Esophagus squamous epithelium (tissue), 5 donors: ENCODE results near the gene BMP8A. TPM values are rescaled to one million over a fixed set of nuclear protein-coding genes. Genes with fewer than 3 reads are reported as not detected.
"Not testable (repeated sequence)": the region's sequence is repeated elsewhere in the genome, so short reads cannot be mapped to it uniquely, and the experiment has no call there.

ENCODE experiments used
- DNase-seq: peaks from one replicate; lab custom pipeline; 2025; lab: John Stamatoyannopoulos, UW
- H3K27ac ChIP-seq, 4 donors: fragments of 200-600 bp; sonication (generic); one replicate each; pipeline ENCODE4 v1.5.1; 2016 to 2019; ENCODE audit warnings: mild to moderate bottlenecking in 1 of 4
- H3K27me3 ChIP-seq, 4 donors: fragments of 200-600 bp; sonication (generic); 1 replicate in 3 of 4; 2 replicates in 1 of 4; pipeline versions ENCODE4 v1.5.1 to v1.6.0; 2017 to 2021; ENCODE audit warnings: antibody characterized with exemption in 1 of 4
- H3K36me3 ChIP-seq, 3 donors: fragments of 200-600 bp; sonication (generic); one replicate each; pipeline ENCODE4 v1.5.1; 2016 to 2019
- H3K4me1 ChIP-seq, 3 donors: fragments of 200-600 bp; sonication (generic); one replicate each; pipeline ENCODE4 v1.5.1; 2017 to 2019
- H3K4me3 ChIP-seq, 4 donors: fragments of 200-600 bp; sonication (generic); 1 replicate in 3 of 4; 2 replicates in 1 of 4; pipeline ENCODE4 v1.5.1; 2016 to 2019; ENCODE audit warnings: mild to moderate bottlenecking in 2 of 4, moderate library complexity in 1 of 4
- H3K9me3 ChIP-seq, 3 donors: fragments of 200-600 bp; sonication (generic); one replicate each; pipeline ENCODE4 v1.5.1; 2016 to 2019
- POLR2A ChIP-seq, 4 donors: fragments of 450-650 bp; IDR thresholded peaks; one replicate each; pipeline ENCODE4 v1.6.1; 2017; ENCODE audit warnings: antibody characterized with exemption in 4 of 4, mild to moderate bottlenecking in 4 of 4, moderate library complexity in 3 of 4
- WGBS, 2 donors: methylation state at CpG; one replicate each; pipeline ENCODE4 v1.1.5; 2018; 5-methylcytosine and 5-hydroxymethylcytosine counted together
- intact Hi-C: fragments of 100-400 bp; cut with DNase I; formaldehyde crosslinking; loops from one replicate; pipeline ENCODE4 v1.15.0; 2022
- total RNA-seq, 4 donors: library from RNA; depleted of rRNA; stranded (reverse); fragments of >200 nt; gene quantifications; one replicate each; pipeline ENCODE4 v1.1.0, GENCODE V29; 2016
- TF ChIP-seq, protein P1 (sequence below), 6 experiments: fragments of 450-650 bp in 4 of 6; fragments of 200-600 bp in 2 of 6; sonication (generic) in 2 of 6; IDR thresholded peaks; one replicate each; pipeline ENCODE4 v1.5.1; 2016 to 2019; ENCODE audit warnings: antibody characterized with exemption in 6 of 6, mild to moderate bottlenecking in 4 of 6, moderate library complexity in 4 of 6
- donor health status: DM: yes; HTN: yes; CAD: no.

Gene BMP8A
- total RNA-seq, 4 donors from 2014 or later, result 0.13 to 0.38 TPM; not detected in 2

DNA sequence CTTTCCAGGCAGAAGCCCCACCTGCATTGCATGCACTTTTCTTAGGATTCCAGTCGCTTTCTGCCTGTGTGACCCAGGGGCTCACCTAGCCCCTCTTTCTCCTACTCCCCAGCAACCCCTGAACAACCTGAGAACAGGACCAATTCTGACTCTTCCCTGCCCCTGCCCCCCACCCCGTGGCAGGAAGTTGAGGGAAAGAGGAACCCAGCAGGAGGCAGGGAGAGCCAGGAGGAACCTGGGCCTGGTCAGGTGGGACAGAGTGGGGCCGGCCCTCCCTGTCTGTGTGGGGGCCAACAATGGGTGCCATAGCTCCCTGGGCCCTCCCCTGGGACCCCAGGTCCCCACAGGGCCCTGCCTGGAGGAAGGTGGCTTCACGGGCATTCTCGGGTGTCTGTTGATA lies 6.1 kb downstream of the BMP8A start:
- intact Hi-C loops, result no loop called here
- peaks cover 0 to 39% (median 0%) of the 10 kb centered on the region in 4 donors for H3K27me3 ChIP-seq
- H3K27ac ChIP-seq, result no peak overlapping the region
- no peaks in the 10 kb centered on the region for H3K9me3 ChIP-seq
- H3K36me3 ChIP-seq, result no peaks in the 10 kb centered on the region
- peaks cover 0 to 20% (median 0%) of the 10 kb centered on the region in 3 donors for H3K4me1 ChIP-seq
- H3K4me3 ChIP-seq, result no peak overlapping the region
- no peak for TF ChIP-seq POLR2A (IDR thresholded peaks at IDR 0.05)
- TF ChIP-seq, protein P1, sequence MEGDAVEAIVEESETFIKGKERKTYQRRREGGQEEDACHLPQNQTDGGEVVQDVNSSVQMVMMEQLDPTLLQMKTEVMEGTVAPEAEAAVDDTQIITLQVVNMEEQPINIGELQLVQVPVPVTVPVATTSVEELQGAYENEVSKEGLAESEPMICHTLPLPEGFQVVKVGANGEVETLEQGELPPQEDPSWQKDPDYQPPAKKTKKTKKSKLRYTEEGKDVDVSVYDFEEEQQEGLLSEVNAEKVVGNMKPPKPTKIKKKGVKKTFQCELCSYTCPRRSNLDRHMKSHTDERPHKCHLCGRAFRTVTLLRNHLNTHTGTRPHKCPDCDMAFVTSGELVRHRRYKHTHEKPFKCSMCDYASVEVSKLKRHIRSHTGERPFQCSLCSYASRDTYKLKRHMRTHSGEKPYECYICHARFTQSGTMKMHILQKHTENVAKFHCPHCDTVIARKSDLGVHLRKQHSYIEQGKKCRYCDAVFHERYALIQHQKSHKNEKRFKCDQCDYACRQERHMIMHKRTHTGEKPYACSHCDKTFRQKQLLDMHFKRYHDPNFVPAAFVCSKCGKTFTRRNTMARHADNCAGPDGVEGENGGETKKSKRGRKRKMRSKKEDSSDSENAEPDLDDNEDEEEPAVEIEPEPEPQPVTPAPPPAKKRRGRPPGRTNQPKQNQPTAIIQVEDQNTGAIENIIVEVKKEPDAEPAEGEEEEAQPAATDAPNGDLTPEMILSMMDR (IDR thresholded peaks at IDR 0.05), result no peak
- 100% methylated on average over 1 of the region's 5 CpGs for WGBS, 2 donors
- no peak for DNase-seq

DNA sequence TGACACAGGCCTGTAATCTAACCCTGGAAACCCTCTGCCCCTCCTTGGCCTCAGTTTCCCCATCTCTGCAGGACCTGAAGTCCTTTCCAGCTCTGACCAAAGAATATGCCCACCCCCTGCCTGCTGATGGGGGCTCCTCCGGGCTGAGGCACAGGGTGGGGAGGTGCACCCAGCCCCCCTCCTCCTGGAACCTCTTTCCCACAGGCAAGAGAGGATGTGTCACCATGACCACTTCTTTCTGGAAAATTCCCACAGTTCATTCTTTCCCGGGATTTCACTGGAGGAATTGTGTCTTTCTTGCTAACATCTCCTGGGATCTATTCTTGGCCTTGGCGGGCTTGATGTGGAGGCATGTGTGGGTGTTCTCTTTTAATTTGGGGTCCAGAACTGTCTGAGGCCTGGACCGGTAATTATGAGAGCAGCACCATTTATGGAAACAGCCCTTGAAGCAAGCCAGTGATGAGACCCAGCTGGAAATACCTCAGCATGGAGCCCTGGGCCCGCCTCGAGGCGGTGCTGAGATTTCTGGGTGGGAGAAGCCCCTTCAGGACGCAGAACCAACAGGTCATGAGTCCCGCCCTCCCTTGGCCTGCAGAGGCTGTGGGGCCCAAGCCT lies 6.8 kb downstream of the BMP8A start:
- Histone ChIP-seq H3K4me1 (peaks cover 0 to 20% (median 0%) of the 10 kb centered on the region in 3 donors), H3K27me3 (peaks cover 0 to 33% (median 0%) of the 10 kb centered on the region in 4 donors)
- intact Hi-C loops, DNase-seq, H3K4me3 ChIP-seq, H3K36me3 ChIP-seq, H3K9me3 ChIP-seq, H3K27ac ChIP-seq: not testable (repeated sequence)
- WGBS, 2 donors, result 40 to 54% methylated on average over 1 to 2 of the region's 9 CpGs

DNA sequence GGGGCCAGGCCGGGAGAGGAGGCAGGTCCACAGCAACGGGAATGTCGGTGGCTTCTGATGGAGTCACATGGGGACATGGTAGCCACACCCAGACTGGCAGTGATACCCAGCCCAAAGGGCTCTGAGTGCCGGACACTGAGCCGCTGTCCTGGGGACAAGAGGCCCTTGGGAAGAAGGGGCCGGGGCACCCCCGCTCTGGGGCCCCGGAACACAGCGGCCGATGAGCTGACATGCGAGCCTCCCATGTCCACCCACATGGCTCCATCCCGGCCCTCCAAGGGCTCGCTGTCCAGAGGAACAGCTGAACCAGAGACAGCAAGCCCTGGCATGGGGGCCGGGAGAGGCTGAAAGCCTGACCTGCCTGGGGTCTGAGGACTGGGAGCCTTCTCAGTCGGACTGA lies 7.4 kb downstream of the BMP8A start:
- H3K4me3 ChIP-seq, H3K36me3 ChIP-seq, H3K27ac ChIP-seq, DNase-seq, H3K9me3 ChIP-seq, intact Hi-C loops: not testable (repeated sequence)
- Histone ChIP-seq H3K27me3 (peaks cover 0 to 30% (median 0%) of the 10 kb centered on the region in 4 donors), H3K4me1 (peaks cover 0 to 20% (median 0%) of the 10 kb centered on the region in 3 donors)
- WGBS, 2 donors, result 96% methylated on average over 5 of the region's 15 CpGs; no CpG with 5 or more reads in 1 of the 2 donors

DNA sequence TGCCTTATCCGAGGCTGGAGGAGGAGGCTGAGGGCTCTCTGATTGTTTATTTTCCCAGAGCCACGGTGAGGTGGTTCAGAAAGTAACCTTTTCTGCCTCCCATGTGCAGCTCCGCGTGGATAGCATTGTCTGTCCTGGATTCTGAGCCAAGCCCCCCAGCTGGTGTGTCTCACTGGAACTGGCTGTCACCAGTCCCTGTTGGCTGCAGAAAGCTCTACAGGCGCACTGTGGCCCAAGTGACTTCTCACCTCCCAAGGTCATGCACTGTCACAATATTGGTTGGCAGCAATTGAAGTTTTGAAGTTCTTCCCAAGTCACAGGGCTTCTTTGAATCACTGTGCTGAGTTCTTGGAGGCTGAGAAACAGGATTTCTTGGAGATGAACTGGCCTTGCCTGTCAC lies 8.2 kb downstream of the BMP8A start:
- WGBS, 2 donors, result 67 to 76% methylated on average over 2 to 5 of the region's 5 CpGs
- intact Hi-C loops, result no loop called here
- H3K4me3 ChIP-seq, result no peak overlapping the region
- no peak for TF ChIP-seq POLR2A (IDR thresholded peaks at IDR 0.05)
- TF ChIP-seq, protein P1 (IDR thresholded peaks at IDR 0.05), result no peak
- peaks cover 0 to 20% (median 0%) of the 10 kb centered on the region in 3 donors for H3K4me1 ChIP-seq
- H3K36me3 ChIP-seq, result no peaks in the 10 kb centered on the region
- H3K27ac ChIP-seq, result peak overlapping the region in 2 of 4 donors; percentile 19 to 49
- no peaks in the 10 kb centered on the region for H3K9me3 ChIP-seq
- H3K27me3 ChIP-seq, result peaks cover 0 to 29% (median 0%) of the 10 kb centered on the region in 4 donors
- no peak for DNase-seq

DNA sequence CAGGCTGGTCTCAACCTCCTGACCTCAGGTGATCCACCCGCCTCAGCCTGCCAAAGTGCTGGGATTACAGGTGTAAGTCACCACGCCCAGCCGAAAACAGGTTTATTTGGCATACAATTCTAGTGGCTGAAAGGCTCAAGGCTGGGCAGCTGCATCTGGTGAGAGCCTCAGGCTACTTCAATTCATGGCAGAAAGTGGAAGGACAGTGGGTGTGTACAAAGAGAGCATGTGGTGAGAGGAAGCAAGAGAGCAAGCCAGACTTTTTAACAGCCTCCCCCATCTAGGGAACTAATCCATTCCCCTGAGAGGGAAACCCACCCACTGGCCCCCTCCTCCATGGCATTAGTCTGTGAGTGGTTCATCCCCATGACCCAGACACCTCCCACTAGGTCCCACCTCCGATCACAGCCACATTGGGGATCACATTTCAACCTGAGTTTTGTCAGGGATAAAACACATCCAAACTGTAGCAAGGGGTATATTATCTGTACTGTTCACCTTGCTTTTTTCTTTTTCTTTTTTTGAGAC lies 9.5 kb downstream of the BMP8A start:
- Histone ChIP-seq H3K9me3 (no peaks in the 10 kb centered on the region), H3K27ac (no peak overlapping the region), H3K4me3 (no peak overlapping the region), H3K36me3 (no peaks in the 10 kb centered on the region), H3K27me3 (peaks cover 0 to 24% (median 0%) of the 10 kb centered on the region in 4 donors), H3K4me1 (peaks cover 0 to 24% (median 0%) of the 10 kb centered on the region in 3 donors)
- WGBS, 2 donors, result 39 to 58% methylated on average over 4 of the region's 4 CpGs
- no peak for DNase-seq
- intact Hi-C loops, result no loop called here
- TF ChIP-seq, protein P1 (IDR thresholded peaks at IDR 0.05), result no peak
- no peak for TF ChIP-seq POLR2A (IDR thresholded peaks at IDR 0.05)

DNA sequence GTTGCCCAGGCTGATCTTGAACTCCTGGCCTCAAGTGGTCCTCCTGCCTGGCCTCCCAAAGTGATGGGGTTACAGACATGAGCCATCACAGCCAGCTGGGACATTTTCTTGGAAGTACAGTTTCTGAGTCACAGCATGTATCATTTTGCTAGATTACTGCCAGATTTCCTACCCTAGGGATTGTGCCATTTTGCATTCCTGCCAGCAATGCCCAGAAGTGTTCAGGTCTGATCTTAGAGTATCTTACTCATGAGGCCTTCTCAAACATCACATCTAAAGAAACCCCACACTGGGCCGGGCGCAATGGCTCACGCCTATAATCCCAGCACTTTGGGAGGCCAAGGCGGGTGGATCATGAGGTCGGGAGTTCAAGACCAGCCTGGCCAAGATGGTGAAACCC lies 10.2 kb downstream of the BMP8A start:
- 63% methylated on average over 4 of the region's 5 CpGs; no CpG with 5 or more reads in 1 of the 2 donors for WGBS, 2 donors
- Histone ChIP-seq H3K27me3 (peaks cover 0 to 25% (median 0%) of the 10 kb centered on the region in 4 donors), H3K4me1 (peaks cover 0 to 24% (median 0%) of the 10 kb centered on the region in 3 donors), H3K9me3 (no peaks in the 10 kb centered on the region), H3K36me3 (no peaks in the 10 kb centered on the region), H3K27ac (no peak overlapping the region), H3K4me3 (no peak overlapping the region)
- DNase-seq, result no peak
- intact Hi-C loops, result no loop called here
- TF ChIP-seq, protein P1 (IDR thresholded peaks at IDR 0.05), result no peak
- TF ChIP-seq POLR2A (IDR thresholded peaks at IDR 0.05), result no peak

DNA sequence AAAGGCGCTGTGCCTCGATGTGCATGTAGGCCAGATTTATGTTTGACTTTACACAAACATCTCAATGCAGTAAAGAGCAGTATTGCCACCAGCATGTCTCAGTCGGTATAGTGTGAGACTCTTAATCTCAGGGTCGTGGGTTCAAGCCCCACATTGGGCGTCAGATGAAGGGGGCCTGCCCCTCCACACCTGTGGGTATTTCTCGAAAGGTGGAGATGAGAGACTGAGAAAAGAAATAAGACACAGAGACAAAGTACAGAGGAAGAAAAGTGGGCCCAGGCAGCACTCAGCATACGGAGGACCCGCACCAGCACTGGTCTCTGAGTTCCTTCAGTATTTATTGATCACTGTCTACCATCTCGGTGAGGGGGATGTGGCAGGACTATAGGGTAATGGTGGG lies 13.0 kb downstream of the BMP8A start:
- H3K4me1 ChIP-seq, result peaks cover 0 to 24% (median 0%) of the 10 kb centered on the region in 3 donors
- H3K27ac ChIP-seq, H3K9me3 ChIP-seq, H3K36me3 ChIP-seq, H3K4me3 ChIP-seq, DNase-seq, intact Hi-C loops: not testable (repeated sequence)
- WGBS, 2 donors, result 76 to 81% methylated on average over 9 of the region's 9 CpGs
- peaks cover 0 to 41% (median 0%) of the 10 kb centered on the region in 4 donors for H3K27me3 ChIP-seq
